HG03097 (cell line): ENCODE results near the gene MARCHF6.

Experiments
- ATAC-seq: cut with Tn5 transposase; IDR thresholded peaks from one replicate; pipeline ENCODE4 v1.9.1; 2021; ENCODE audit not compliant: unreplicated experiment, low FRiP score

The MARCHF6 gene

GRCh38 chr5:10321882-10322281 lies 31.6 kb upstream of the MARCHF6 start:
- no peak for ATAC-seq

- ATAC-seq: no peak
Measured at GRCh38 chr5:10323588-10324488, 29.7 kb upstream of the MARCHF6 start.

GRCh38 chr5:10324518-10325370 lies 28.8 kb upstream of the MARCHF6 start:
- no peak for ATAC-seq

GRCh38 chr5:10328323-10328722 lies 25.2 kb upstream of the MARCHF6 start:
- ATAC-seq: no peak

GRCh38 chr5:10329446-10329819 lies 24.1 kb upstream of the MARCHF6 start:
- no peak for ATAC-seq

GRCh38 chr5:10329820-10330481 lies 23.5 kb upstream of the MARCHF6 start:
- ATAC-seq: no peak

- ATAC-seq: no peak
Measured at GRCh38 chr5:10330511-10331230, 22.8 kb upstream of the MARCHF6 start.

GRCh38 chr5:10331341-10331796 lies 22.1 kb upstream of the MARCHF6 start:
- ATAC-seq: no peak

- no peak for ATAC-seq
Measured at GRCh38 chr5:10332301-10332700, 21.2 kb upstream of the MARCHF6 start.

GRCh38 chr5:10333154-10334006 lies 20.1 kb upstream of the MARCHF6 start:
- ATAC-seq: no peak

- no peak for ATAC-seq
Measured at GRCh38 chr5:10334831-10335230, 18.7 kb upstream of the MARCHF6 start.

GRCh38 chr5:10335711-10336470 lies 17.6 kb upstream of the MARCHF6 start:
- ATAC-seq: no peak

- no peak for ATAC-seq
Measured at GRCh38 chr5:10337107-10337506, 16.4 kb upstream of the MARCHF6 start.

- ATAC-seq: no peak
Measured at GRCh38 chr5:10337986-10338385, 15.5 kb upstream of the MARCHF6 start.

- no peak for ATAC-seq
Measured at GRCh38 chr5:10338686-10339057, 14.8 kb upstream of the MARCHF6 start.

GRCh38 chr5:10339058-10339811 lies 14.3 kb upstream of the MARCHF6 start:
- no peak for ATAC-seq

- ATAC-seq: no peak
Measured at GRCh38 chr5:10339958-10340357, 13.5 kb upstream of the MARCHF6 start.

GRCh38 chr5:10343486-10343885 lies 10.0 kb upstream of the MARCHF6 start:
- no peak for ATAC-seq
